Vagina (tissue), 2 donors: ENCODE results near the gene ZBTB20.

Experiments
- CTCF ChIP-seq, 3 experiments: fragments of 450-650 bp in 2 of 3; fragments of 200-600 bp in 1 of 3; sonication (generic) in 1 of 3; IDR thresholded peaks; one replicate each; pipeline ENCODE4 v1.5.1; 2017 to 2019; ENCODE audit warnings: antibody characterized with exemption in 3 of 3, mild to moderate bottlenecking in 2 of 3, moderate library complexity in 2 of 3
- POLR2A ChIP-seq, 2 donors: fragments of 450-650 bp; IDR thresholded peaks; one replicate each; pipeline ENCODE4 v1.6.1; 2017; ENCODE audit warnings: antibody characterized with exemption in 2 of 2, mild to moderate bottlenecking in 2 of 2, moderate library complexity in 2 of 2
- POLR2AphosphoS5 ChIP-seq, 2 donors: sonication (generic); formaldehyde crosslinking; IDR thresholded peaks; one replicate each; pipeline ENCODE4 v1.9.0; 2017; ENCODE audit warnings: antibody characterized with exemption in 2 of 2, mild to moderate bottlenecking in 2 of 2, low read depth in 1 of 2; ENCODE audit not compliant: insufficient read depth in 1 of 2

- no peak for TF ChIP-seq CTCF (IDR thresholded peaks at IDR 0.05)
- no peak for TF ChIP-seq POLR2A (IDR thresholded peaks at IDR 0.05)
- TF ChIP-seq POLR2AphosphoS5 (IDR thresholded peaks at IDR 0.05; ENCODE audit: insufficient read depth in 1 of 2, low read depth in 1 of 2): no peak
Observed at GRCh38 chr3:114816052-114816451, 331.0 kb downstream of the ZBTB20 start.
